CD4-positive, alpha-beta T cell treated with Interferon alpha-2 for 1 hour (primary cell): ENCODE measurements around the gene DPPA3.
"Not testable (repeated sequence)": the region's sequence is repeated elsewhere in the genome, so short reads cannot be mapped to it uniquely, and the experiment has no call there.

Experiments used
- DNase-seq, 2 donors: peaks; one replicate each; pipeline ENCODE4 v3.0.0-alpha.2; 2020 to 2022

DPPA3 gene

DNA sequence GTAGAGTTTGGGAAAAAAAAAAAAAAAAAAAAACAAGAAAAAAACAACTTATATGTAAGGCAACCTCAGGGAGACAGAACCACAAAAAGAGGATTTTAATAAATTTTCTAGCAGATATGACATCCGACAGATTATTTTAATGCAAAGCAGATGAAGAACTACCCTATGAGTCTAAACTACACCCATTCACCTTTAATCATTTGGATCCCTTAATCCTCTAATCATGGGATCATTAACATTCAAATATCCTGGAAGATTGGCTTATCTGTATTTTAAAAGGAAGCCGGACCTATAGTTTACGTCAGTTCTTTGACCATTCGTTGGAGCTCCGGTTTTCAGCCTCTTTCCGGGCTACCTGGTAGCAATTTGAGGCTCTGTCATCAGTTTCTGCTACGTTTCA, at the start of gene DPPA3:
Gene DPPA3 (plus strand): TSS at position 301 of the 400 bp plus-strand sequence. CDS start 138 bp downstream, outside the sequence.
- DNase-seq = no peak

DNA sequence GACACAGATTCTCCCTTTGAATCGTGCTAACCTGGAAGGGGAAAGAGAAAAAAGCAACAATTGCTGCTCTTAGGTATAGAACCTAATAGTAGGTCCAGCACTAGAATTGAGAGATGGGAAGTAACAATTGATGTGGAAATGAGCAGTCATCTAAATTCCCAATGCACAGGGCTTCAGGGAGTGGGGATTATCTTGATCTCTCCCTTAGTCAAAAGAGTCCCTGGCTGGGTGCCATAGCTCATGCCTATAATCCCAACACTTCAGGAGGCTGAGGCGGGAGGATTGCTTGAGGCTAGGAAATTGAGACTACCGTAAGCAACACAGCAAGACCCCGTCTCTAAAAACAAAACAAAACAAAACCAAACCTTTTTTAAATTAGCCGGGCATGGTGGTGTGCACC, 49.5 kb upstream of the DPPA3 start:
- DNase-seq = no peak

DNA sequence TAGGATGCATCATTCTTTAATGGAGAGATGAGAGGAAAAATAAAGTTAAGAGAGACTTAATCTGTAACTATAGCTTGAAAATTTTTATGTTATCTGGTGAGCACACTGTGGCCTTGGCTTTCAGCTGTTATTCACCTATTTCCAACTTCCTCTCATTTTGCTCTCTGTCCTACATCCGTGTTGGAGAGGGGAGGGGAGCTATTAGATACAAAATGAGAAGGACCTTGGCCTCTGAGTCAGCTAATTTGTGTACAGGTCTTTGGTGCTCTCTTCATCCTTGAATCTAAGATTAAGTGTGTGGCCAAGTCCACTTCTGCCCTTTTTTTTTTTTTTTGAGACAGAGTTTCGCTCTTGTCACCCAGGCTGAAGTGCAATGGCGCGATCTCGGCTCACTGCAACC, 44.6 kb upstream of the DPPA3 start:
- no peak for DNase-seq

DNA sequence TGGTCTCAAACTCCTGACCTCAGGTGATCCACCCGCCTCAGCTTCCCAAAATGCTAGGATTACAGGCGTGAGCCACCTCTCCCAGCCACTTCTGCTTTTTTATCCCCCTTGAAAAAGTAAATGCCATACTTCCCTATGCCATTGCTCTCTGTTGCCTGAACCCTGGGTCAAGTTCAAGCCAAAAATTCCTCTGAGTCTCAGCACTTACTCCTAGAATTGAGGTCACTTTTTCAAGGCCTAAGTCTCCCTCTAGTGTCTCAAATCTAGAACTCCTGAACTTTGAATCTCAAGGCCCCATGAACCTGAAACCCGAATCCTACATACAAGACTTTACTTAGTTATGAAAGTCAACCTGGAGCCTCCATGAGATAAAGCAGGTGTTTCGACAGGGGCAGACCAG, 44.1 kb upstream of the DPPA3 start:
- DNase-seq = no peak

DNA sequence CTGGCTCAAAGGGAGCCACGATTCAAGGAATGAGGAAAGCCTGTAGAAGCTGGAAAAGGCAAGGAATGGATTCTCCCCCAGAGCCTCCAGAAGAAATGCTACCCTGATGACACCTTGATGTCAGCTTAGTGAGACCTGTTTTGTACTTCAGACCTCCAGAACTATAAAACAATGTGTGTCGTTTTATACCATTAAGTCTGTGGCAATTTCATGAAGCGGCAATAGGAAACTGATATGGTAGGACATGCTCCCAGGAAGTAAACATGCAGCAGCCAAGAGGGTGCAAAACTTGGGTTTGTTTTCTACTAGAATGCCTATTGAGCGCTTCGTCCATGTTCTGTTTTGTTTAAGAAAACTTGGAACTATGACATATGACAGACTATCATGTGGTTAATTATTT, 43.1 kb upstream of the DPPA3 start:
- DNase-seq = no peak

DNA sequence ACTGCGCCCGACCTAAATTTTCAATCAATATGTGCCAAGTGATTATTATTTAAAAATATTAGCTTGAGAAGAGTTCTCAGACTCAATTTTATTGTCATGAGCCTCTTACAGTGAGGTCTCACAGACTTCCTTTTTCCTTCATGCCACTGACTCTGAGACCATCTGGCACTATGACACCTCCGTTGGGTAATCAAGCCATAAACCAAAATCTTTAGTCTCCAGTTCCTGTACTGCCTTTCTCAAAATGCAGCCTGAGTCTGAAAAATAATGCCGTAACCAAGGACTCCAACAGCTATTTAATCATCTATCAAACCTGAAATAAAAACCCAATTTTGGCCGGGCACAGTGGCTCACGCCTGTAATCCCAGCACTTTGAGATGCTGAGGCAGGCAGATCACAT, 35.8 kb upstream of the DPPA3 start:
- DNase-seq = not testable (repeated sequence)

DNA sequence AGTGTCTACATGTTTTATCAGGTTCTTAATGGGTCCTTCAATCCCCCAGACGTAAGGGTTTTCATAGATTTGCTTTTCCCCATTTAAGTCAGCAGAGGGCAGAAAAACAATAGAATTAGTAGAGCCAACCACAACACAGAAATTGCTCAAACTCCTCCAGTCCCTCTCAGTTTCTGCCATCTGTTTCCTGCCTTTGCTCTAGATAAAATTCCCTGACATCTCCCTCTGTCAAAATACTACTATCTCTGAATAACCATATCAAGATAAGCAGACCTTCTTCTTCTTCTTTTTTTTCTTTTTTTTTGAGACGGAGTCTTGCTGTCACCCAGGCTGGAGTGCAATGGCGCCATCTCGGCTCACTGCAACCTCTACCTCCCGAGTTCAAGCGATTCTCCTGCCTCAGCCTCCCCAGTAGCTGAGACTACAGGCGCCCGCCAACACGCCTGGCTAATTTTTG, 33.8 kb upstream of the DPPA3 start:
- DNase-seq = peak in 1 of 2 donors; percentile 37

DNA sequence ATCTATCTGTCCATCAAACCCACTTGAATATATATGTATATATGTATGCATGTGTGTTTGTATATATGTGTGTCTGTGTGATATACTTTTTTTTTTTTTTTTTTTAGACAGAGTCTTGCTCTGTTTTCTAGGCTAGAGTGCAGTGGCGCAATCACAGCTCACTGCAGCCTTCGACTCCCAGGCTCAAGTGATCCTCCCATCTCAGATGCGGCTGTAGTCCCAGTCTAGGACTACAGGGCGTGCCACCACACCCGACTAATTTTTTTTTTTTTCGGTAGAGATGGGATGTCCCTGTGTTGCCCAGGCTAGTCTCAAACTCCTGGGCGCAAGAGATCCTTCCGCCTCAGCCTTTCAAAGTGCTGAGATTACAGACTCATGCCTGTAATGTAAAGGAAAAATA, 32.5 kb upstream of the DPPA3 start:
- DNase-seq = no peak

DNA sequence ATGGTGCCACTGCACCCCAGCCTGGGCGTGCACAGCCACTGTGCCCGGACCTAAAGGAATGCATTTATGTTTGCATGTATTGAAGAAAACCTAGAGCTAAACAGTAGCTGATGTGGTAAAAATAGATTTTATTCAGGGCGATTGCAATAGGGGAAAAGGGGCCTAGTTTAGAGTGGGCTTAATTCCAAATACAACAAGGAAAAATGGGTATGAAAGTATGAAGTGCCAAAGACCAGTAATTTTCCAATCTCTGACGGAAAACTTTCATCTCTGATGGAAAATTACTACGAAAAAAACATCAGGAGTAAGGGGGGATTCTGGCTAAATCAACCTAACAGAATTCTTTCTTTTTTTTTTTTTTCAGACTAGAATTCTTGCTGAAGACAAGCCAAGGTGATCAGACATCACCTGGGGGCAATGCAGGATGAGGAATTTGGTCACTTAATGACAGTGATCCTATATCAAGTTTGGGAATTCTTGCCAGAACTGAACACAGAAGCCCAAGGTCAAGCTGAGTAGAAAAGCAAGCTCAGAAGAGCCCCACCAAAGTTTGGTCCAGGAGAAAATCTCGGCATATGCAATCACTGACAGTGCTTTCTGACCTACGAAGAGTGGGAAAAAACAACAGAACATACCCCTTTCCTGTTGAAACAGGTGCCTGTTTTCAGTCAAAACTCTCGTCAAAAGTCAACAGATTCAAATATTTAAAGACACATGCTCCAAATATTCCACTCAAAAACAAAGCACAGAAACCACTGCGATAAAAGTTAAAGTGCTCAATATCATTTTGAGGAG, 31.8 kb upstream of the DPPA3 start:
- DNase-seq = no peak

DNA sequence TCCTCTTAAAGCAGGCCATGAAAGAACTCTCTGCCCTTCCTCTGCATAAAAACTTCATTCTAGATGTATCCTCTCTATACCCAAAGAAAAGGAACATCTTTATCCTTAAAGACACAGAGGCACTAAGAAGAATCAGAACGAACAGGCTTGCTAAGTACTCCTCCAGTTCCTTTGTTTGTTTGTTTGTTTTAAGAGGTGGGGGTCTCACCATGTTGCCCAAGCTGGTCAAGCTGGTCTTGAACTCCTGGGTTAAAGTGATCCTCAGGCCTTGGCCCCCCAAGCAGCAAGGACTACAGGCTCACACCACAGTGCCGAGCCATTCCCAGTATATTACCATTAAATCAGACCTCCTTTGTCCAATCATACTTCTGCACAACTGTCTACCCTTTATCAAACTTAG, 29.7 kb upstream of the DPPA3 start:
- DNase-seq = no peak

DNA sequence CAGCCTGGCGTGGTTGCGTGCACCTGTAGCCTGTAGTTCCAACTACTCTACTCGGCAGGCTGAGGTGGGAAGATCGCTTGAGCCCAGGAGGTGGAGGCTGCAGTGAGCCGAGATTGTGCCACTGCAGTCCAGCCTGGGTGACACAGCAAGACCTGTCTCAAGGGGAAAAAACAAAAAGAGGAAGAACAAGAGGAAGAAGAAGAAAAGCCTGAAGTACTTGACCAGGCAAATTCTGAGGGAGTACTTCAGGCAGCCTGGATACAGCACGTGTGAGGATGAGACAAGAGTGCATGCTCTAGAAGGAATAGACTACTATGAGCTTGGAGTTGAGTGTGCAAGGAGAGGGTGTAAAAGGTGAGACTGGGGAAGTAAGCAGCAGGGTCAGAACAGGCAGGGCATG, 17.4 kb upstream of the DPPA3 start:
- DNase-seq = no peak

DNA sequence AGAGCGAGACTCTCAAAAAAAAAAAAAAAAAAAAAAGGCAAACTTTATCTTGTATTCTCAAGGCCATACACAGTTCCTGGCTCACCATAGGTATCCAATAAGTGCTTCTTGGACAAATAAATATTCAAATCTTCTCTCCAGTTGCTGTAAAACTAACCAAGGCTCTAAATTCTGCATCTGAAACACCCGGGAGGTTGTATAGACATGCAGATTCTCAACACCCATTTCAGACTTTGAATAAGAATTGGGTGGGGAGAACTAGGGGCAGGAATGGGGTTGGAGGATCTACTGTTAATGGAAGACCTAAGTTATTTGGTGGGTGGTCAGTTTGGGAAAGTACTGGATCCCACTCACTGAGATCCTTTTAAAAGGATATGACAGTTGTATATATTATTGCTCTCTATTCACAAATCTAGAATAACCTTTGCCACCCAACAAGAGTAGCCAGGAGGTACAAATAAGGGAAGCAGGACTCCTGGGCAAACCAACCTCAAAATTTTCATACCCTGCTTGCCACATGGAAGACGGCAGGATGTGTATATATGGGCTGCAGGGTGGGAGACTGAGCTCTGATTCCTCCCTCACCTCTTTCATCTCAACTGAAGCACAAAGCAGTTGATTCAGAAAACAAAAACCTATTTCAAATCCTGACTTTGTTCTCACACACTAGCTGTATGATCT, 16.5 kb upstream of the DPPA3 start:
- DNase-seq = no peak

DNA sequence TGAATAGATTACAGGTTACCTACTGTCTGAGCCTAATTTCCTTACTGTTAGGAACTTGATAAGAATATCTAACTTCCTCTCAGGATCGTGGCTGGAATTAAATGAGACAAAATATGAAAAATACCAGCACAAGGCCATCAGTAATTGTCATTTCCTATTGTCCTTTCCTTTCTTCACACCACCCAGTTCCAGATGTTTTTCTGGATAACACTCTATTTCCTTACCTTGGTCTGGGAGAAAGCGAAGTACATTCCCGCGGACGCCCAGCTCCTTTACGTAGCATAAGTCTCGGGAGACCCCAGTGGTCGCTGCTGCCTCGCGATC, 16.0 kb upstream of the DPPA3 start:
- DNase-seq = no peak

DNA sequence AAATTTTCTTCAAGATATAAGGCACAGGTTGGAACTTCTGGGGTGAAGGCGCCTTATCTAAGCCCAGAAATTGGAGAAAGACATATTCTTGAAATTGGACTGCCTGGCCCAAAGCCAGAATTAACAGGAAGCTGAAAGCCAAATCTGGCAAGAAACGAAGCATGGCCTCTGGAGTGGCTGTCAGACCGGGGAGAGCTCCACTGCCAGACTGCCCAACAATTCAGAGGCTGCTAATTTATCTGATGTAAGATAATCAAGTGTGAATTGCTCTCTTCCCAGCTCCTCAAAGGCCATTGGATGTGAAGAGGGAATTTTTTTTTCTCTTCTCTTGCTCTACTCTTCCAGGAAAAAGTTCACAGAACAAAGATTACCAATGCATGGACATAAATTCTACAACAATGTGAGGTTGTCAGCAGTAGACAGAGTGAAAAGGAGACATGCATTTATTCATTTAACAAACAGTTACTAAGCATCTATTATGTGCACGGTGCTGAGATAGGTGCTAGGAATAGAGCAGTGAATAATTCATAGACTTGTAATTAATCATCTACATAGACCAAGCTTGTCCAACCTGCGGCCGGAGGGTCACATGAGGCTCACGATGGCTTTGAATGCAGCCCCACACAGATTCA, 15.6 kb upstream of the DPPA3 start, which contains the start of gene GDF3:
Gene GDF3 (minus strand): TSS at position 210 of the 632 bp plus-strand sequence. CDS start 47 bp downstream, at position 163.
- DNase-seq = no peak

DNA sequence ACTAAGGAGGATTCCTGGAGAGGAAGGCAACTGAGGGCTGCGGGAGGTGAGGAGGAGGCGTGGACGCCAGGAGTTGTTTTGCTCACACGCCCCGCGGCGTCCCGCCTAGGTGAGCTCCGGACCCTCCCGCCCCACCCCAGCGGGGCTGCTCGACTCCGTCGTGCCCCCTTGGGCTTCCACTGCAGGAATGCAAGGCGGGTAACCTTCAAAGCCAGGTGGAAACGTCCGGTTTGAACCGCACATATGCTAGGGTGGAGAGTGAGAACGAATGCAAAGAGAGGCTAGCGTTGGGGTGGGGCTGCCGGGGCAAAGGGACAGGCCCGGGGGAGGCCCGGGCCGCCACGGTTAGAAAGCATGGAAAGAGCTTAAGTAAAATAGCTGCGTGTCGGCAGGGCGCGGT, 5.4 kb upstream of the DPPA3 start:
- no peak for DNase-seq

DNA sequence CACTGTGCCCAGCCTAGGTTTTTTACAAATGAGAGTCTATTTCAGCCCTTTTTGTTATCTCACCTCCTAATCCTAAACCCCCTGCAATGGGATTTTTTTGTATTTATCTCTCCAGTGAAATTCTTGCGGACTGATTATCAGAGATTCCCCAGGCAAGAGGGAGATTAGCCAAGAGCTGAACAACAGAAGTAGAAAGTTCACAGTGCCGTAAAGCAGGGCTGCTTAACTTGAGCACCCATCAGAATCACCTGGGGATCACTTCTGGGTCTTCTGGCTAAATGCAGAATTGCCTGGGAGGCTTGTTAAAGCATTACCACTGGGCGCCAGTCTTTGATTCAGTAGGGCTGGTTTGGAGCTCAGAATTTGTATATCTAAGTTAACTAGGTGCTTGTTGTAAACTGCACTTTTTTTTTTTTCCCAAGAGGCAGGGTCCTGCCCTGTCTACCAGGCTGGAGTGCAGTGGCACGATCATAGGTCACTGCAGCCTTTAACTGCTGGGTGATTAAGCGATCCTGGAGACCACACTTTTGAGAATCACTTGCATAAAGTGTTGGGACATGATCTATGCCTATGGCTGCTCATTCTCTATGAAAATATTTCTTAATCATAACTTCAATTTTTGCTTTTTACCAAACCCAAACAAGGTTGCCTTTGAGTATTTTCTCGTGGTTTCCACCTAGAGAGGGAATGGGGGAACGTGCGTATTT, 1.1 kb upstream of the DPPA3 start:
- DNase-seq = no peak

DNA sequence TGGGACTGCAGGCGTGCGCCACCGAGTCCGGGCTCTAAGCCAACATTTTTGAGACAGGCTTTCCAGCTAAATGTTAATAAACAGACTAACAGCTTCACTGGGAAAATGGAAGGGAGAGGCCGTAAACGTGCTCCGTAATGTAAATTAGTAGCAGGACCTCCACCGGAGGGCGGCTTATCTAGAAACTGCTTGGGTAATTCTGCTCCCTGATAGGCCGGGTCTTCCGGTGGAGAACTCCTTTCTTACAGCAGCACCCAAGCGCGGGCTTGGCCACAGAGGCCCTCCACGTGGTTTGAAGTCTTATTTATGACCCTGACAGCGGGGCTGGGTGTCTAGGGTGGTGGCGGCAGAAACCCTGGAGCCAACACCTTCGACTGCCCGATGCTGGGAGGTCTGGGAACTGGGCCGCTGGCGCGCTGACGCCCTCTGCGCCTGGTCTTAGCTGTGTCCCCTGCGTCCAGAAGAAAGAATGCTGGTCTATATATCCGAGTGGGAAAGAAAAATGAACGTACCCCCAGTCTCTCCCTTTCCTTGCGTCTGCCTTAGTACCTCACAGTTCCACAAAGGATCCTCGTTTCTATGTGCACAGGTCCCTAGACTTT, 1.7 kb downstream of the DPPA3 start:
- DNase-seq = no peak

DNA sequence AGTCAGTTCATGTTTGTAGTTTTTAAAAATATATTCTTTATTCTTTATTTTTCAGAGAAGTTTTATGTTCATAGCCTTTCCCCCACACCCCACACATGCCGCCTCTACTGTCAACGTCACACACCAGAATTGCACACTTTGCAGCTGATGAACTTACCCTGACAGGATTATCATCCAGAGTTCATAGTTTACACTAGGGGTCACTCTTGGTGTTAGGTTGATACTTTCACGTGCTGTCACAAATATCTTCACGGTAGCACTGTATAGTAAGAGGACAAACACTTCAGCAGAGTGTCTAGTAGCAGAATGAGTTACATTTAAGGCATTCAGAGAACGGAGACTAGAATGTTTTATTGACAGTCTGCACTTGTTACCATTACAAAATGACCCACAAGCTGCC, 5.1 kb downstream of the DPPA3 start:
- no peak for DNase-seq

DNA sequence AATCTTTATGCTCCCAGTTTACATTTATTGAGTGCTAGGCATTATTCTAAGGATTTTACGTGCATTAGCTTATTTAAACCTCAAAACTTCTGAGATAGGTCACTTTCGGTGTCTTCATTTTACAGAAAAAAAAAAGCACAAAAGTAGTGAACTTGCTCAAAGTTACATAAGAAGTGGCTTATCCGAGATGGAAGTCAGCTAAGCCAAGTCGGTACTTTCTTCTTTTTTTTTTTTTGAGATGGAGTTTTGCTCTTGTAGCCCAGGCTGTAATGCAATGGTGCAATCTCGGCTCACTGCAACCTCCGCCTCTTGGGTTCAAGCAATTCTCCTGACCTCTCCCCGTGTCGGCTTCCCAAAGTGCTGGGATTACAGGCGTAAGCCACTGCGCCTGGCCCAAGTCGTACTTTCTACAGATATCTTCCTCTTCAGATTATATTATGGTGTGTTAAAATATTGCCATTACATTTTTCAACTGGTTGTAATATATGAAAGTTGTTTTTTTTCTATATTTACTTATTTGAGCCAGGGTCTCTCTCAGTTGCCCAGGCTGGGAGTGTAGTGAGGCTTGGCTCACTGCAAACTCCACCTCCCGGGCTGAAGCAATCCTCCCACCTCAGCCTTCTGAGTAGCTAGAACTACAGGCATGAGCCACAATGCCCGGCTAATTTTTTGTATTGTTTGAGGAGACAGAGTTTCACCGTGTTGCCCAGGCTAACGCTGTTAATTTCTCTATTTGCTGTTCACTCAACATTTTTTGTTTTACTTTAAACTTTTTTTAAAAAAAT, 8.9 kb downstream of the DPPA3 start:
- DNase-seq = no peak

DNA sequence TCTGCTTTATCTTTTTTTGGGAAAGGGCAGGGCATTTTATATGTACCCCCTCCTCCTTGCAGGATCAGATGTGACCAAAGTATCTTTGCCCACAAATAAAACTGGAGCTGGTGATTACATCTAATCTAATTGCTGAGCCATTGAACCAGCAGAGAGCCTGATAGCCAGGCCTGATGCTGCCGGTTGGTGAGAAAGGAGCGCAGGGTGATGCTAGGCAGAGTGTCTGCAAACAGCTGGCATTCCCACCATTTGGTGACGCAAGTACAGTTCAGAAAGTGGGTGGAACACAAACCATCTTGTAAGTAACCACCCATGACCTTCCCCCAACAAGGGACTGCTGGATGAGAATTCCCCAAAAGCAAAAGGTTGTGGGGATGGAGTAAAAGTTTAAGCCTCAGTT, 12.7 kb downstream of the DPPA3 start:
- DNase-seq = no peak

DNA sequence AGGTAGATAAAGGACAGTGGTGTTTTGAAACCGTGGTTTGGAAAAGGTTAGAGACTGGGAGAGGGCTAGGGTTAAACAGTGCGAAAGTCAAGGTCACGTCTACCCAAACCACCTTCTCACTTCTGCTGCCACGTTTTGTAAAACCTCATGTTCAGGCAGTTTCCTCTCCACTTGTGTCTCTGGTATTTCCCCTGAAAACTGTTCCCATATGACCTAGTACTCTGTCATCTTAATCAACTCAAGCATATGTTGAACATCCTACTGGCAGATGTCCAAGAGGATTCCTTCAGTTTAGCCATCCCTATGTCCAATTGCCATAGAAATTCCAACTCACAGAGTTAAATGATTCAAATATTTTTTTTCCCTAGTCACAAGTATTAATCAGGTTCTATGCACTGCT, 18.5 kb downstream of the DPPA3 start:
- no peak for DNase-seq

DNA sequence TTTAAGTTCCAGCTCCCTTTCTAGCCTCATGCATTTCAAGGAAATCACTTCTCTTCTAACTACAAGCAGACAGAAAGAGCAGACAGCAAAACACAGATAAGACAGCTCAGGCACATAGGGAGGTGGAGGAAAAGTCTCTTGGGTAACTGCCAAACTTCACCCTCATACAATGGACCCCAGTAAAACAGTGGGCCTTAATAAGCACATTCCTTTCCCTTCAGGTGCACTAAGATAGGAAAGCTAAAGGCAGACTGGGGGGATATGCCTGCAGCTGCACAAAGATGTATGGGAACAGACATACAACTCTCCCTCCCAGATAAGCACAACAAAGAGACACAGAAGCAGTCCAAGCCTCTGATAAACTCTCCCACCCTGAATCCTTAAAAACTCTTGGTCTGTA, 19.8 kb downstream of the DPPA3 start:
- not testable (repeated sequence) for DNase-seq
